IMR-90 (cell line): ENCODE measurements around the gene SH3RF1. TPM values are rescaled to one million over a fixed set of nuclear protein-coding genes. Genes with fewer than 3 reads are reported as not detected.

Experiments used
- ATAC-seq: fragments of 200-7000 bp; cut with Tn5 transposase; 2 replicates; pipeline ENCODE4 v1.9.1; 2020; ENCODE audit warnings: low read depth, mild to moderate bottlenecking, moderate library complexity
- BruUV-seq: library from RNA; stranded (reverse); fragments of 400-500 nt; replicated peaks from 2 replicates; lab custom pipeline; 2021; lab: Mats Ljungman, UMichigan
- CTCF ChIA-PET: fragments of 300-600 bp; formaldehyde crosslinking; extraction: SDS; loops from one replicate; lab custom pipeline; 2021; ENCODE audit warnings: antibody characterized with exemption; lab: Yijun Ruan, JAX
- POLR2A ChIA-PET: fragments of 300-600 bp; sonication (Branson Sonifier 250); formaldehyde crosslinking; loops from one replicate; lab custom pipeline; 2022; ENCODE audit warnings: antibody characterized with exemption; ENCODE audit not compliant: unreplicated experiment; lab: Charles Lee
- DNase-seq: peaks from one replicate; pipeline ENCODE4 v3.0.0; 2013
- H2AFZ ChIP-seq: replicated peaks from 2 replicates; pipeline ENCODE3; 2013; ENCODE audit warnings: low read length, mild to moderate bottlenecking; ENCODE audit not compliant: poor library complexity
- H2AK5ac ChIP-seq: 2 replicates; pipeline ENCODE4 v1.6.1; 2013; ENCODE audit warnings: low read depth, low read length, inconsistent platforms
- H2AK9ac ChIP-seq: replicated peaks from 2 replicates; pipeline ENCODE3; 2013; ENCODE audit warnings: mild to moderate bottlenecking, low read depth, low read length, moderate library complexity; ENCODE audit not compliant: poor library complexity
- H2BK120ac ChIP-seq: 2 replicates; pipeline ENCODE4 v1.6.1; 2013; ENCODE audit warnings: low read depth, low read length, inconsistent platforms
- H2BK15ac ChIP-seq: 3 replicates; pipeline ENCODE4 v1.6.1; 2013; ENCODE audit warnings: low read depth, low read length, inconsistent platforms
- H2BK20ac ChIP-seq: 2 replicates; pipeline ENCODE4 v1.6.1; 2013; ENCODE audit warnings: low read depth, mild to moderate bottlenecking, inconsistent platforms, low read length, moderate library complexity
- H2BK5ac ChIP-seq: 2 replicates; pipeline ENCODE4 v1.6.1; 2013; ENCODE audit warnings: mild to moderate bottlenecking, low read depth, low read length, inconsistent platforms; ENCODE audit not compliant: poor library complexity, severe bottlenecking
- H3K14ac ChIP-seq: replicated peaks from 2 replicates; pipeline ENCODE4 v1.6.1; 2013; ENCODE audit warnings: low read depth, low read length, inconsistent platforms
- H3K18ac ChIP-seq: 2 replicates; pipeline ENCODE4 v1.6.1; 2013; ENCODE audit warnings: low read depth, low read length, control low read depth
- H3K23ac ChIP-seq: 2 replicates; pipeline ENCODE4 v1.6.1; 2013; ENCODE audit warnings: low read depth, low read length, inconsistent platforms
- H3K27ac ChIP-seq: 2 replicates; pipeline ENCODE4 v1.5.1; 2013; ENCODE audit warnings: mild to moderate bottlenecking, control low read depth, low read length; ENCODE audit not compliant: insufficient read depth
- H3K27me3 ChIP-seq: 2 replicates; pipeline ENCODE4 v1.6.1; 2013; ENCODE audit warnings: low read length; ENCODE audit not compliant: control insufficient read depth, insufficient read depth
- H3K36me3 ChIP-seq: 2 replicates; pipeline ENCODE4 v1.6.1; 2013; ENCODE audit warnings: low read length, mixed read lengths; ENCODE audit not compliant: control insufficient read depth, insufficient read depth
- H3K4ac ChIP-seq: 2 replicates; pipeline ENCODE4 v1.6.1; 2013; ENCODE audit warnings: low read depth, low read length, inconsistent platforms
- H3K4me1 ChIP-seq: 2 replicates; pipeline ENCODE4 v1.6.1; 2013; ENCODE audit warnings: low read length, mixed read lengths; ENCODE audit not compliant: control insufficient read depth, insufficient read depth
- H3K4me2 ChIP-seq: 2 replicates; pipeline ENCODE4 v1.6.1; 2013; ENCODE audit warnings: low read depth, mild to moderate bottlenecking, control low read depth, low read length, moderate library complexity
- H3K4me3 ChIP-seq: 2 replicates; pipeline ENCODE4 v1.5.1; 2013; ENCODE audit warnings: low read depth, mild to moderate bottlenecking, control low read depth, low read length, moderate library complexity; ENCODE audit not compliant: insufficient read depth
- H3K56ac ChIP-seq: 2 replicates; pipeline ENCODE4 v1.6.1; 2013; ENCODE audit warnings: low read length, inconsistent platforms; ENCODE audit not compliant: insufficient read depth; ENCODE audit errors: extremely low read depth
- H3K79me1 ChIP-seq, 2 experiments: 2 replicates each; pipeline ENCODE4 v1.6.1; 2013; ENCODE audit warnings: low read length in 2 of 2, inconsistent platforms in 1 of 2, low read depth in 1 of 2
- H3K9ac ChIP-seq: 2 replicates; pipeline ENCODE4 v1.6.1; 2013; ENCODE audit warnings: low read depth, low read length, control low read depth
- H3K9me1 ChIP-seq: 2 replicates; pipeline ENCODE4 v1.6.1; 2013; ENCODE audit warnings: low read length, inconsistent platforms; ENCODE audit not compliant: insufficient read depth
- H3K9me3 ChIP-seq: 2 replicates; pipeline ENCODE4 v1.6.1; 2013; ENCODE audit warnings: low read length; ENCODE audit not compliant: control insufficient read depth, insufficient read depth
- H4K20me1 ChIP-seq: 2 replicates; pipeline ENCODE4 v1.6.1; 2013; ENCODE audit warnings: low read length, inconsistent platforms; ENCODE audit not compliant: insufficient read depth
- H4K5ac ChIP-seq: 2 replicates; pipeline ENCODE4 v1.6.1; 2013; ENCODE audit warnings: mild to moderate bottlenecking, low read depth, low read length, control low read depth
- H4K8ac ChIP-seq, 2 experiments: 2 replicates each; pipeline ENCODE4 v1.6.1; 2013; ENCODE audit warnings: low read depth in 2 of 2, low read length in 2 of 2, control low read depth in 1 of 2, inconsistent platforms in 1 of 2
- H4K91ac ChIP-seq: 2 replicates; pipeline ENCODE4 v1.6.1; 2013; ENCODE audit warnings: low read depth, low read length, inconsistent platforms; ENCODE audit not compliant: insufficient read depth
- CTCF ChIP-seq: conservative IDR thresholded peaks from 2 replicates; pipeline ENCODE4 v1.5.1; 2012; ENCODE audit warnings: mild to moderate bottlenecking, low read depth, low read length, improper control_type of control experiment
- FOS ChIP-seq: fragments of 150-350 bp; IDR thresholded peaks from 2 replicates; pipeline ENCODE4 v1.6.1; 2016; ENCODE audit warnings: low read depth, low read length
- NFE2L2 ChIP-seq: fragments of 150-350 bp; IDR thresholded peaks from 2 replicates; pipeline ENCODE4 v1.6.1; 2016; ENCODE audit warnings: low read depth, mild to moderate bottlenecking, low read length
- POLR2A ChIP-seq: IDR thresholded peaks from 2 replicates; pipeline ENCODE4 v1.6.1; 2012; ENCODE audit warnings: mild to moderate bottlenecking, low read depth, low read length
- whole genome bisulfite sequencing, 2 experiments: methylation state at CpG; one replicate each; pipeline versions ENCODE4 v1.1.5 to v1.1.7; 2013; ENCODE audit warnings: missing lambda C conversion rate in 2 of 2; ENCODE audit not compliant: insufficient read length in 1 of 2; ENCODE audit errors: extremely low coverage in 2 of 2; 5-methylcytosine and 5-hydroxymethylcytosine counted together
- dilution Hi-C: fragments of 300-500 bp; cut with HindIII; formaldehyde crosslinking; loops from one replicate; pipeline ENCODE4 v1.14.3; 2018; ENCODE audit warnings: low sequenced_read_pairs; ENCODE audit not compliant: unreplicated experiment
- in situ Hi-C: fragments of 300-500 bp; cut with MboI; formaldehyde crosslinking; loops from 3 replicates; pipeline ENCODE4 v1.14.3; 2019; ENCODE audit warnings: low sequenced_read_pairs, inconsistent platforms, mixed read lengths
- intact Hi-C: fragments of 100-400 bp; cut with micrococcal nuclease; formaldehyde crosslinking; loops from 2 replicates; pipeline ENCODE4 v1.10.0; 2022
- polyA plus RNA-seq, 3 experiments: library from polyadenylated mRNA; depleted of rRNA; stranded (reverse); fragments of >200 nt; gene quantifications; 2 replicates each; pipeline ENCODE4 v1.2.3, GENCODE V29; 2012; ENCODE audit warnings: low replicate concordance in 1 of 3
- total RNA-seq: library from RNA; depleted of rRNA; stranded (reverse); fragments of >200 nt; gene quantifications from 2 replicates; pipeline ENCODE4 v1.2.3, GENCODE V29; 2012

Gene SH3RF1
- total and polyA plus RNA-seq, 2 of the 4 experiments (the other 2 are of a cell fraction), result 22.0 to 29.8 TPM

GRCh38 chr4:169098532-169098931, 172.2 kb downstream of the SH3RF1 start:
- H3K4ac ChIP-seq, result no peak overlapping the region
- H2BK120ac ChIP-seq, result no peak overlapping the region
- H3K36me3 ChIP-seq, result peaks cover 21% of the 10 kb centered on the region
- ChIA-PET CTCF (interaction anchor here (0.6 to 1.8 kb wide), 2 partner anchors 89 kb away, joined by 3 to 4 read pairs; partner anchors contain the start of gene CBR4), POLR2A (no interaction called here)
- peaks cover 4% of the 10 kb centered on the region; the same call in 1 of the 2 replicates for H4K20me1 ChIP-seq
- no peaks in the 10 kb centered on the region for H3K9me3 ChIP-seq
- no CpG with 5 or more reads among the region's 2 CpGs for WGBS, 2 experiments
- dilution Hi-C loops (no loop called here), intact Hi-C loops (no loop called here), in situ Hi-C loops (no loop called here)
- no peak for ATAC-seq
- no peak overlapping the region for H2AK5ac ChIP-seq
- no peak overlapping the region for H2BK20ac ChIP-seq
- H3K18ac ChIP-seq, result no peak overlapping the region
- H2AFZ ChIP-seq, result no peak overlapping the region
- no peak overlapping the region for H2BK5ac ChIP-seq
- no peaks in the 10 kb centered on the region for H3K27me3 ChIP-seq
- DNase-seq, result peak; percentile 52
- no peak overlapping the region for H3K4me2 ChIP-seq
- H4K8ac ChIP-seq, result no peak overlapping the region
- H4K91ac ChIP-seq, result no peak overlapping the region
- no peak overlapping the region for H3K23ac ChIP-seq
- H3K9ac ChIP-seq, result no peak overlapping the region
- no peak overlapping the region for H3K56ac ChIP-seq
- peaks cover 9% of the 10 kb centered on the region for H3K4me1 ChIP-seq
- H3K9me1 ChIP-seq, result peaks cover 8% of the 10 kb centered on the region
- H3K79me1 ChIP-seq, result peaks cover 44 to 48% of the 10 kb centered on the region in 2 experiments
- H2BK15ac ChIP-seq, result no peak overlapping the region
- no peak overlapping the region for H3K4me3 ChIP-seq
- H2AK9ac ChIP-seq, result no peak overlapping the region
- no peak overlapping the region for H3K14ac ChIP-seq
- H4K5ac ChIP-seq, result no peak overlapping the region
- H3K27ac ChIP-seq, result no peak overlapping the region
- BruUV-seq, result no TSS peak
- TF ChIP-seq FOS, result no peak
- no peak for TF ChIP-seq NFE2L2
- no peak for TF ChIP-seq CTCF
- no peak for TF ChIP-seq POLR2A
